Muscle layer of duodenum (tissue), 2 donors: ENCODE measurements around the gene PIP5K1C.
"Not testable (repeated sequence)": the region's sequence is repeated elsewhere in the genome, so short reads cannot be mapped to it uniquely, and the experiment has no call there.

Experiments used
- H3K27ac ChIP-seq: one replicate; pipeline ENCODE4 v1.7.0; 2013; ENCODE audit warnings: mild to moderate bottlenecking, low read length
- H3K27me3 ChIP-seq: one replicate; pipeline ENCODE4 v1.7.0; 2013; ENCODE audit warnings: low read depth, mild to moderate bottlenecking, control low read depth, low read length
- H3K36me3 ChIP-seq, 2 donors: one replicate each; pipeline ENCODE4 v1.7.0; 2013; ENCODE audit warnings: low read length in 2 of 2, control low read depth in 1 of 2, mild to moderate bottlenecking in 1 of 2; ENCODE audit not compliant: insufficient read depth in 2 of 2, control insufficient read depth in 1 of 2
- H3K4me1 ChIP-seq, 2 donors: one replicate each; pipeline ENCODE4 v1.7.0; 2013; ENCODE audit warnings: low read length in 2 of 2, mild to moderate bottlenecking in 2 of 2, control low read depth in 1 of 2, moderate library complexity in 1 of 2; ENCODE audit not compliant: insufficient read depth in 2 of 2, control insufficient read depth in 1 of 2
- H3K4me3 ChIP-seq, 2 donors: one replicate each; pipeline ENCODE4 v1.7.0; 2013; ENCODE audit warnings: low read length in 2 of 2, low read depth in 1 of 2, mild to moderate bottlenecking in 1 of 2
- H3K9me3 ChIP-seq, 2 donors: one replicate each; pipeline ENCODE4 v1.7.0; 2013; ENCODE audit warnings: low read length in 2 of 2, control low read depth in 1 of 2, mild to moderate bottlenecking in 1 of 2; ENCODE audit not compliant: control insufficient read depth in 1 of 2
- donor health status: healthy.

PIP5K1C gene

GRCh38 chr19:3591876-3592613 lies 108.2 kb downstream of the PIP5K1C start:
- Histone ChIP-seq H3K4me3 (no peak overlapping the region), H3K27me3 (no peaks in the 10 kb centered on the region), H3K4me1 (no peaks in the 10 kb centered on the region), H3K27ac (no peak overlapping the region), H3K36me3 (no peaks in the 10 kb centered on the region), H3K9me3 (no peaks in the 10 kb centered on the region)

- Histone ChIP-seq H3K9me3 (no peaks in the 10 kb centered on the region), H3K27ac (no peak overlapping the region), H3K27me3 (no peaks in the 10 kb centered on the region), H3K4me3 (no peak overlapping the region), H3K4me1 (peaks cover 0 to 4% of the 10 kb centered on the region in 2 donors), H3K36me3 (no peaks in the 10 kb centered on the region)
These were observed 109.1 kb downstream of the PIP5K1C start for GRCh38 chr19:3590991-3591659.

- Histone ChIP-seq H3K4me1 (peaks cover 0 to 10% of the 10 kb centered on the region in 2 donors), H3K36me3 (no peaks in the 10 kb centered on the region), H3K27ac (no peak overlapping the region), H3K4me3 (no peak overlapping the region), H3K27me3 (no peaks in the 10 kb centered on the region), H3K9me3 (no peaks in the 10 kb centered on the region)
These were observed 110.3 kb downstream of the PIP5K1C start for GRCh38 chr19:3589949-3590348.

- no peaks in the 10 kb centered on the region for H3K27me3 ChIP-seq
- no peak overlapping the region for H3K4me3 ChIP-seq
- no peaks in the 10 kb centered on the region for H3K36me3 ChIP-seq
- H3K9me3 ChIP-seq, result no peaks in the 10 kb centered on the region
- H3K27ac ChIP-seq, result no peak overlapping the region
- peaks cover 0 to 10% of the 10 kb centered on the region in 2 donors for H3K4me1 ChIP-seq
These were observed 110.8 kb downstream of the PIP5K1C start for GRCh38 chr19:3589439-3589838.

GRCh38 chr19:3586707-3587346 lies 113.4 kb downstream of the PIP5K1C start:
- Histone ChIP-seq H3K36me3 (no peaks in the 10 kb centered on the region), H3K27me3 (no peaks in the 10 kb centered on the region), H3K4me3 (no peak overlapping the region), H3K4me1 (peaks cover 0 to 10% of the 10 kb centered on the region in 2 donors), H3K27ac (no peak overlapping the region), H3K9me3 (no peaks in the 10 kb centered on the region)

GRCh38 chr19:3586127-3586626 lies 114.1 kb downstream of the PIP5K1C start:
- Histone ChIP-seq H3K27me3 (no peaks in the 10 kb centered on the region), H3K4me3 (peak overlapping the region in 1 of 2 donors; percentile 47), H3K4me1 (peaks cover 0 to 10% of the 10 kb centered on the region in 2 donors), H3K36me3 (no peaks in the 10 kb centered on the region), H3K9me3 (no peaks in the 10 kb centered on the region), H3K27ac (no peak overlapping the region)

- Histone ChIP-seq H3K27me3 (no peaks in the 10 kb centered on the region), H3K4me3 (peak within 1 kb of the TSS in 1 of 2 donors; percentile 47), H3K9me3 (no peaks in the 10 kb centered on the region), H3K4me1 (peaks cover 0 to 15% of the 10 kb centered on the region in 2 donors), H3K36me3 (no peaks in the 10 kb centered on the region), H3K27ac (no peak within 1 kb of the TSS)
These were observed 114.8 kb downstream of the PIP5K1C start, which contains the start of gene GIPC3 for GRCh38 chr19:3585301-3586126. TSS of gene GIPC3 (plus strand) at chr19:3585478. CDS start at chr19:3585598, 120 bp downstream.

GRCh38 chr19:3584036-3584802 lies 116.0 kb downstream of the PIP5K1C start:
- peaks cover 0 to 18% of the 10 kb centered on the region in 2 donors for H3K4me1 ChIP-seq
- H3K27me3 ChIP-seq, result not testable (repeated sequence)

GRCh38 chr19:3581792-3582191 lies 118.5 kb downstream of the PIP5K1C start:
- not testable (repeated sequence) for H3K27me3 ChIP-seq, H3K9me3 ChIP-seq, H3K27ac ChIP-seq, H3K4me3 ChIP-seq, H3K36me3 ChIP-seq
- peaks cover 0 to 18% of the 10 kb centered on the region in 2 donors for H3K4me1 ChIP-seq

More at GRCh38 chr19:3584036-3584802, 116.0 kb downstream of the PIP5K1C start:
- not testable (repeated sequence) for H3K9me3 ChIP-seq, H3K27ac ChIP-seq, H3K4me3 ChIP-seq, H3K36me3 ChIP-seq
